Measurements from ENCODE around the gene ASAP2.

Gene ASAP2

DNA sequence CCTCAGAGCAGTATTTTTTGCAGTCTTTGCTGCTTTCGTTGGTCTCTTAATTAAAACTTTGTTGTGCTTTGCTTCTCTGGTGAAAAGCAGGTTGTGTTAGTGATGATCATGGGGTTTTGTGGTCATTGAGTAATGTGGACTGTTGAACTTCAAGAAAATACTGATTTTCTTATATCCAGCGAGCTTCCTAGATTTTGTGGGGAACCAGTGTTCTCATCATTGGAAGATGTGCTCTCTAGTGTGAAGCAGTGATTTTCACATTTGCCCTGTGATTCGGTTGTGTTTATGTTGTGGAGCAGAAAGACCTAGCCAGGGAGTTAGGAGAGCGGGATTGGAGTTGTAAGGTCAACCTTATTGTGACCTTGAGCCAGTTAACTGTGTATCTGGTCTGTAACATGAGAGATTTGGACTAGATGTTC is 12.4 kb downstream of the ASAP2 start:
- TF ChIP-seq, protein P1, sequence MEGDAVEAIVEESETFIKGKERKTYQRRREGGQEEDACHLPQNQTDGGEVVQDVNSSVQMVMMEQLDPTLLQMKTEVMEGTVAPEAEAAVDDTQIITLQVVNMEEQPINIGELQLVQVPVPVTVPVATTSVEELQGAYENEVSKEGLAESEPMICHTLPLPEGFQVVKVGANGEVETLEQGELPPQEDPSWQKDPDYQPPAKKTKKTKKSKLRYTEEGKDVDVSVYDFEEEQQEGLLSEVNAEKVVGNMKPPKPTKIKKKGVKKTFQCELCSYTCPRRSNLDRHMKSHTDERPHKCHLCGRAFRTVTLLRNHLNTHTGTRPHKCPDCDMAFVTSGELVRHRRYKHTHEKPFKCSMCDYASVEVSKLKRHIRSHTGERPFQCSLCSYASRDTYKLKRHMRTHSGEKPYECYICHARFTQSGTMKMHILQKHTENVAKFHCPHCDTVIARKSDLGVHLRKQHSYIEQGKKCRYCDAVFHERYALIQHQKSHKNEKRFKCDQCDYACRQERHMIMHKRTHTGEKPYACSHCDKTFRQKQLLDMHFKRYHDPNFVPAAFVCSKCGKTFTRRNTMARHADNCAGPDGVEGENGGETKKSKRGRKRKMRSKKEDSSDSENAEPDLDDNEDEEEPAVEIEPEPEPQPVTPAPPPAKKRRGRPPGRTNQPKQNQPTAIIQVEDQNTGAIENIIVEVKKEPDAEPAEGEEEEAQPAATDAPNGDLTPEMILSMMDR (IDR thresholded peaks at IDR 0.05; ENCODE audit: borderline replicate concordance, insufficient read depth, low read depth, low read length): no peak
- H3K4me3 ChIP-seq (ENCODE audit: low read depth, low read length): no peak overlapping the region

DNA sequence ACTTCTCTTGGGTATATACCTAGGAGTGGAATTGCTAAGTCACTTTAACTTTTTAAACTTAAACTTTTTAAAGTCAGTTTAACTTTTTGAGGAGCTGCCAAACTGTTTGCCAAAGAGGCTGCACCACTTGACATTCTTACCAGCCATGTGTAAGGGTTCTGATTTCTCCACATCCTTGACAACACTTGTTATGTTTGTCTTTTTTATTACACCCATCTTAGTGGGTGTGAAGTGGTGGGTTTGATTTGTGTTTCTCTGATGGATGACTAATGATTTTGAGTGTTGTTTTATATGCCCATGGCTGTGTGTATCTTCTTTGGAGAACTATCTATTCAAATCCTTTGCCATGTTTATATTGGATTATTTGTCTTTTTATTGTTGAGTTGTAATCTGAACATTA is 13.6 kb downstream of the ASAP2 start:
- H3K4me3 ChIP-seq (ENCODE audit: low read depth, low read length): no peak overlapping the region
- TF ChIP-seq, protein P1 (IDR thresholded peaks at IDR 0.05; ENCODE audit: borderline replicate concordance, insufficient read depth, low read depth, low read length): no peak

DNA sequence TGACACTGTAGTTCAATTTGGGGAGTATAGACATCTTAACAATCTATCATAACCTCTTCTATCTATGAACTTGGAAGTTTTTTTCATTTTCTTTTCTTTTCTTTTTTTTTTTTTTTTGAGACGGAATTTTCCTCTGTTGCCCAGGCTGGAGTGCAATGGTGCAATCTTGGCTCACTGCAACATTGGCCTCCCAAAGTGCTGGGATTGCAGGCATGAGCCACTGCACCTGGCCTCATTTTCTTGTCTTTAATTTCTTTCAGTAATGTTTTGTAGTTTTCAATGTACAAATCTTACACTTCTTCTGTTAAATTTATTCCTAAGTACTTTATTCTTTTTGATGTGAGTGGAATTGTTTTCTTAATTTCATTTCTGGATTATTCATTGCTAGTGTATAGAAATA is 14.6 kb downstream of the ASAP2 start:
- H3K4me3 ChIP-seq (ENCODE audit: low read depth, low read length): no peak overlapping the region
- TF ChIP-seq, protein P1 (IDR thresholded peaks at IDR 0.05; ENCODE audit: borderline replicate concordance, insufficient read depth, low read depth, low read length): no peak

DNA sequence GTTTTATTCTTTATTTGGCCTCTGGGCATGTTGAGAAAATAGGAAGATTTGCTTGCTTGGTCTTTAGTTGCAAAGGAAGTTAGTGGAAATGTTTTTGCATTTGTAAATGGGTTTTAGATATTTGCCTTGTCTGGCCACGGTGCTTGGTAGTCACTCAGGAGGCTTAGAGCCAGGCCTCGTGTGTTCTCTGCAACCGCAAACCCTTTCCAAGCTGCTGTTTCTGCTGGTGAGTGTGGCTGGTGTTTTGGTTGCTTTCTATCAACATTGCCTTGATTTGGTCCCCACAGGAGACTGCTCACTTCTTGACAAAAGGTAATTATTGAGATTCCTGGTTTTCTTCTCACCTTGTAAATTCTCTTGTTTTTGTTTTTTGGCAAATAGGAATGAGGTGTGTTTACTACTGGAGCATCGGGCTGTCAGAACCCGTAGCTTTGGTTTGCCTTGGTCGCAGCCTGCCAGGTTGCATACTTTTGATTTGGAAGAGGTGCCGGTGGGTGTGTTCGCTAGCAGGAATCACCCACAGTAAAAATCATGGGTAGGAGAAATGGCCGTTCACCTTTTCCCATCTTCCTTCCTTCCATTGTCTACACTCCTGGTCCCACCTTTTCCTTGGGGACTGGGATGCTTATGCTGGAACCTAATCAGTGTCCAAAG is 15.8 kb downstream of the ASAP2 start:
- H3K4me3 ChIP-seq (ENCODE audit: low read depth, low read length): no peak overlapping the region
- TF ChIP-seq, protein P1 (IDR thresholded peaks at IDR 0.05; ENCODE audit: borderline replicate concordance, insufficient read depth, low read depth, low read length): no peak

DNA sequence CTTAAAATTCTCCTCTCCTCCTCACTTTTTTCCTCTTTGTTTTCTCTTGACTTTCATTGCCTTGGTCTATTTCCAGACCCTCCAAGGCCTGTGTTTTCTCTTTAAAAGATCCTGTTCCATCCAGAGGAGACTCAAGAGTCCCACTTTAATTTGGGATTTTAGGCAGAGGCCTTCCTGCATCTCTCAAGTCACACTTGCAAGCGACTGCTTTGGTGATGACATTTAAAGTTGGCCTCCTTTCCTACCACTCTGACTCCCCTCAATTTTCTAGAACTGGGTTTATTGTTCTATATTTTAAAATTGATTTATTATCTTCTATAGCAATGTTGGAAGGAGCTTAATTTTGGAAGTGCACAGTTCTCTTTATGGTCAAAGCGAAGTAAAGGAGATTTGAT is 16.3 kb downstream of the ASAP2 start:
- H3K4me3 ChIP-seq (ENCODE audit: low read depth, low read length): no peak overlapping the region
- TF ChIP-seq, protein P1 (IDR thresholded peaks at IDR 0.05; ENCODE audit: borderline replicate concordance, insufficient read depth, low read depth, low read length): no peak

DNA sequence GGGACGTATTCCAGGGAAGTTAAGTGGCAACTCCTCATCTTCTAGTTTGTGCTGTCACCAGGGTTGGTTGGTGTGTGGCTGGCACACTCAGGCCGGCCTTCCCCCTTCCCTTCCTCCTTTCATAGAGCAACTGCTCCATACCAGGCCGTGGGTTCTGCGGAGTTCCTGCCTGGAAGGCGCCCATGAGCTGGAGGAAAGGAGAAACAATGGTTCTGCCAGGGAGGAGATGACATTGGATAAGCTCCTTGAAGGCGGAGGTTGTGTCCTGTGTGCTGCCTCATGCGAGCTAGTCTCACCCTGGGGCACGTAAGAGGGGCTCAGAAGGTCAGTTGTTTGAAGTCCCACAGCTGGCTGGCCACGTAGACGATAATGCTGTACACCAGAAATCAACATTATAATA is 19.2 kb downstream of the ASAP2 start:
- no peak overlapping the region for H3K4me3 ChIP-seq (ENCODE audit: low read depth, low read length)
- TF ChIP-seq, protein P1 (IDR thresholded peaks at IDR 0.05; ENCODE audit: borderline replicate concordance, insufficient read depth, low read depth, low read length): no peak

Data from GM12875 (cell line).